Karpas-422 (cell line): ENCODE measurements around the gene MARCKSL1. TPM values are rescaled to one million over a fixed set of nuclear protein-coding genes. Genes with fewer than 3 reads are reported as not detected.

Experiments used
- small RNA-seq: library from RNA; depleted of rRNA; stranded (forward); fragments of <200 nt; gene quantifications from one replicate; pipeline ENCODE3, GENCODE V24; 2014
- total RNA-seq: library from RNA; depleted of rRNA; stranded (reverse); fragments of >200 nt; shearing (Covaris generic); gene quantifications from 2 replicates; pipeline ENCODE4 v1.2.3, GENCODE V29; 2014; ENCODE audit warnings: low replicate concordance; rRNA removed

The MARCKSL1 gene
- total RNA-seq, 1 experiment from 2014 or later = 262 TPM

Small RNA genes within 50 kb of the gene (small RNA-seq; reads per million reads assigned to genes)
- gene RF00019 = not detected

Other genes starting within 250 kb of the MARCKSL1 start
- gene KPNA6, start 228.2 kb downstream of the MARCKSL1 start, total RNA-seq = 19.7 and 26.0 TPM in 2 replicates
- gene TXLNA, start 156.6 kb downstream of the MARCKSL1 start, total RNA-seq = 33.5 and 40.7 TPM in 2 replicates
- gene CCDC28B, start 135.6 kb downstream of the MARCKSL1 start, total RNA-seq = 35.9 and 78.2 TPM in 2 replicates
- gene IQCC, start 130.6 kb downstream of the MARCKSL1 start, total RNA-seq = 1.2 and 3.9 TPM in 2 replicates
- not detected in 2 replicates for gene DCDC2B, start 127.1 kb downstream of the MARCKSL1 start, total RNA-seq
- gene TMEM234, start 113.9 kb downstream of the MARCKSL1 start, total RNA-seq = 11.2 and 11.6 TPM in 2 replicates
- gene EIF3I, start 113.8 kb downstream of the MARCKSL1 start, total RNA-seq = 178 and 213 TPM in 2 replicates
- gene FAM167B, start 89.0 kb downstream of the MARCKSL1 start, total RNA-seq = 1.5 TPM in 1 of 2 replicates, not detected in the other
- gene LCK, start 85.0 kb downstream of the MARCKSL1 start, total RNA-seq = 12.0 and 26.1 TPM in 2 replicates
- 201 and 257 TPM in 2 replicates for gene HDAC1, start 44.1 kb downstream of the MARCKSL1 start, total RNA-seq
- 3.1 and 4.5 TPM in 2 replicates for gene FAM229A, start 26.3 kb upstream of the MARCKSL1 start, total RNA-seq
- 1.4 and 1.5 TPM in 2 replicates for gene TSSK3, start 26.3 kb upstream of the MARCKSL1 start, total RNA-seq
- 45.1 and 50.0 TPM in 2 replicates for gene BSDC1, start 58.2 kb upstream of the MARCKSL1 start, total RNA-seq
- gene ZBTB8B, start 128.8 kb upstream of the MARCKSL1 start, total RNA-seq = not detected in 2 replicates
- 0.11 TPM in 1 of 2 replicates, not detected in the other for gene ZBTB8A, start 203.2 kb upstream of the MARCKSL1 start, total RNA-seq